GM23338 (cell line): ENCODE data around the gene SLC25A26.

Experiments
- CREB1 ChIP-seq: fragments of 250-450 bp; sonication (Bioruptor Pico); IDR thresholded peaks from 2 replicates; pipeline ENCODE4 v1.5.0; 2020; ENCODE audit warnings: low read depth, mild to moderate bottlenecking, moderate library complexity
- EZH2 ChIP-seq: fragments of 200-600 bp; sonication (generic); IDR thresholded peaks from one replicate; pipeline ENCODE4 v1.8.0; 2017; ENCODE audit warnings: antibody characterized with exemption, mild to moderate bottlenecking, low read depth; ENCODE audit not compliant: unreplicated experiment
- EZH2phosphoT487 ChIP-seq: fragments of 200-600 bp; sonication (generic); IDR thresholded peaks from one replicate; pipeline ENCODE4 v1.8.1; 2018; ENCODE audit warnings: antibody characterized with exemption; ENCODE audit not compliant: unreplicated experiment
- JUNB ChIP-seq: IDR thresholded peaks from one replicate; pipeline ENCODE4 v1.6.1; 2016; ENCODE audit warnings: antibody characterized with exemption; ENCODE audit not compliant: unreplicated experiment
- NANOG ChIP-seq: IDR thresholded peaks from 2 replicates; pipeline ENCODE4 v1.6.1; 2016; ENCODE audit warnings: antibody characterized with exemption, borderline replicate concordance
- POLR2AphosphoS5 ChIP-seq: IDR thresholded peaks from 2 replicates; pipeline ENCODE4 v1.6.1; 2016; ENCODE audit warnings: antibody characterized with exemption, low read depth
- REST ChIP-seq: IDR thresholded peaks from one replicate; pipeline ENCODE4 v1.6.1; 2018; ENCODE audit warnings: antibody characterized with exemption; ENCODE audit not compliant: unreplicated experiment
- ZNF331 ChIP-seq: fragments of 250-450 bp; sonication (Bioruptor Pico); IDR thresholded peaks from 2 replicates; pipeline ENCODE4 v1.5.0; 2020; ENCODE audit warnings: low read depth, mild to moderate bottlenecking, moderate library complexity
- TF ChIP-seq, protein P1 (sequence below), 2 experiments: fragments of 200-600 bp in 1 of 2; sonication (generic) in 1 of 2; conservative IDR thresholded peaks; 2 replicates each; pipeline versions ENCODE4 v1.5.1 to v1.6.1; 2016 to 2017; ENCODE audit warnings: antibody characterized with exemption in 2 of 2, low read depth in 2 of 2, mild to moderate bottlenecking in 2 of 2, moderate library complexity in 1 of 2
- TF ChIP-seq, protein P2 (sequence below): fragments of 250-450 bp; sonication (Bioruptor Pico); IDR thresholded peaks from 2 replicates; pipeline ENCODE4 v1.5.0; 2020; ENCODE audit warnings: mild to moderate bottlenecking, moderate library complexity

DNA sequence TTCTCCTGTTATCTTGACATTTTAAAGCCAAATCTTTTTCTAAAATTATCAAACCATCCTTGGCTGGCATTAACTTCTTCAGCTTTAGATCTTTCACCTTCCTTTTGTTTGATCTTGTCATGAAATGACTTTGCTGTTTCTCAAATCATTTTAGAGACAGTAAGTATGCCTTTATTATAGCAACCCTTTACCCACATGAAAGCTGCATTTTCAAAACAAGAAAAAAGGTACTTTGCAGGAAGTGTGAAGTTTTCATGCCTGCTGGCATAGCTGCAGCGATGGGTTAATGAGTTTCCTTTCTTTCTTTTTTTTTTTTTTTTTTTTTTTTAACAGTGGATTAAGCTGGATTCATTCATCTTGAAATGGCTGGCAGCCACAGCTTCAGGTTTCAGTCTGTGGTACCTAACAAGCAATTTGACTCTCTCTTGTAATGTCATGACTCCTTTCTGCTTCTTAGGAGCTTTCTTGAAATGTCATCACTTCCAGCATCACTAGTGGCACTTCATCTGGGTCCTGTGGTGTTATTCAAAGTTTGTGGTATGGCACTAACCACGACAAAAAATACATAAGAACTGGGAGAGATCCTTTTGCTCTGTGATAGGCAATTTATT, 18.8 kb downstream of the SLC25A26 start:
- TF ChIP-seq EZH2 (no peak), EZH2phosphoT487 (no peak), JUNB (no peak), POLR2AphosphoS5 (no peak), REST (no peak), CREB1 (CRISPR knock-in tag) (no peak), NANOG (no peak), ZNF331 (CRISPR knock-in tag) (no peak)
- TF ChIP-seq, protein P1, sequence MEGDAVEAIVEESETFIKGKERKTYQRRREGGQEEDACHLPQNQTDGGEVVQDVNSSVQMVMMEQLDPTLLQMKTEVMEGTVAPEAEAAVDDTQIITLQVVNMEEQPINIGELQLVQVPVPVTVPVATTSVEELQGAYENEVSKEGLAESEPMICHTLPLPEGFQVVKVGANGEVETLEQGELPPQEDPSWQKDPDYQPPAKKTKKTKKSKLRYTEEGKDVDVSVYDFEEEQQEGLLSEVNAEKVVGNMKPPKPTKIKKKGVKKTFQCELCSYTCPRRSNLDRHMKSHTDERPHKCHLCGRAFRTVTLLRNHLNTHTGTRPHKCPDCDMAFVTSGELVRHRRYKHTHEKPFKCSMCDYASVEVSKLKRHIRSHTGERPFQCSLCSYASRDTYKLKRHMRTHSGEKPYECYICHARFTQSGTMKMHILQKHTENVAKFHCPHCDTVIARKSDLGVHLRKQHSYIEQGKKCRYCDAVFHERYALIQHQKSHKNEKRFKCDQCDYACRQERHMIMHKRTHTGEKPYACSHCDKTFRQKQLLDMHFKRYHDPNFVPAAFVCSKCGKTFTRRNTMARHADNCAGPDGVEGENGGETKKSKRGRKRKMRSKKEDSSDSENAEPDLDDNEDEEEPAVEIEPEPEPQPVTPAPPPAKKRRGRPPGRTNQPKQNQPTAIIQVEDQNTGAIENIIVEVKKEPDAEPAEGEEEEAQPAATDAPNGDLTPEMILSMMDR (conservative IDR thresholded peaks at IDR 0.05; ENCODE audit: low read depth in 2 of 2) = no peak
- TF ChIP-seq, protein P2, sequence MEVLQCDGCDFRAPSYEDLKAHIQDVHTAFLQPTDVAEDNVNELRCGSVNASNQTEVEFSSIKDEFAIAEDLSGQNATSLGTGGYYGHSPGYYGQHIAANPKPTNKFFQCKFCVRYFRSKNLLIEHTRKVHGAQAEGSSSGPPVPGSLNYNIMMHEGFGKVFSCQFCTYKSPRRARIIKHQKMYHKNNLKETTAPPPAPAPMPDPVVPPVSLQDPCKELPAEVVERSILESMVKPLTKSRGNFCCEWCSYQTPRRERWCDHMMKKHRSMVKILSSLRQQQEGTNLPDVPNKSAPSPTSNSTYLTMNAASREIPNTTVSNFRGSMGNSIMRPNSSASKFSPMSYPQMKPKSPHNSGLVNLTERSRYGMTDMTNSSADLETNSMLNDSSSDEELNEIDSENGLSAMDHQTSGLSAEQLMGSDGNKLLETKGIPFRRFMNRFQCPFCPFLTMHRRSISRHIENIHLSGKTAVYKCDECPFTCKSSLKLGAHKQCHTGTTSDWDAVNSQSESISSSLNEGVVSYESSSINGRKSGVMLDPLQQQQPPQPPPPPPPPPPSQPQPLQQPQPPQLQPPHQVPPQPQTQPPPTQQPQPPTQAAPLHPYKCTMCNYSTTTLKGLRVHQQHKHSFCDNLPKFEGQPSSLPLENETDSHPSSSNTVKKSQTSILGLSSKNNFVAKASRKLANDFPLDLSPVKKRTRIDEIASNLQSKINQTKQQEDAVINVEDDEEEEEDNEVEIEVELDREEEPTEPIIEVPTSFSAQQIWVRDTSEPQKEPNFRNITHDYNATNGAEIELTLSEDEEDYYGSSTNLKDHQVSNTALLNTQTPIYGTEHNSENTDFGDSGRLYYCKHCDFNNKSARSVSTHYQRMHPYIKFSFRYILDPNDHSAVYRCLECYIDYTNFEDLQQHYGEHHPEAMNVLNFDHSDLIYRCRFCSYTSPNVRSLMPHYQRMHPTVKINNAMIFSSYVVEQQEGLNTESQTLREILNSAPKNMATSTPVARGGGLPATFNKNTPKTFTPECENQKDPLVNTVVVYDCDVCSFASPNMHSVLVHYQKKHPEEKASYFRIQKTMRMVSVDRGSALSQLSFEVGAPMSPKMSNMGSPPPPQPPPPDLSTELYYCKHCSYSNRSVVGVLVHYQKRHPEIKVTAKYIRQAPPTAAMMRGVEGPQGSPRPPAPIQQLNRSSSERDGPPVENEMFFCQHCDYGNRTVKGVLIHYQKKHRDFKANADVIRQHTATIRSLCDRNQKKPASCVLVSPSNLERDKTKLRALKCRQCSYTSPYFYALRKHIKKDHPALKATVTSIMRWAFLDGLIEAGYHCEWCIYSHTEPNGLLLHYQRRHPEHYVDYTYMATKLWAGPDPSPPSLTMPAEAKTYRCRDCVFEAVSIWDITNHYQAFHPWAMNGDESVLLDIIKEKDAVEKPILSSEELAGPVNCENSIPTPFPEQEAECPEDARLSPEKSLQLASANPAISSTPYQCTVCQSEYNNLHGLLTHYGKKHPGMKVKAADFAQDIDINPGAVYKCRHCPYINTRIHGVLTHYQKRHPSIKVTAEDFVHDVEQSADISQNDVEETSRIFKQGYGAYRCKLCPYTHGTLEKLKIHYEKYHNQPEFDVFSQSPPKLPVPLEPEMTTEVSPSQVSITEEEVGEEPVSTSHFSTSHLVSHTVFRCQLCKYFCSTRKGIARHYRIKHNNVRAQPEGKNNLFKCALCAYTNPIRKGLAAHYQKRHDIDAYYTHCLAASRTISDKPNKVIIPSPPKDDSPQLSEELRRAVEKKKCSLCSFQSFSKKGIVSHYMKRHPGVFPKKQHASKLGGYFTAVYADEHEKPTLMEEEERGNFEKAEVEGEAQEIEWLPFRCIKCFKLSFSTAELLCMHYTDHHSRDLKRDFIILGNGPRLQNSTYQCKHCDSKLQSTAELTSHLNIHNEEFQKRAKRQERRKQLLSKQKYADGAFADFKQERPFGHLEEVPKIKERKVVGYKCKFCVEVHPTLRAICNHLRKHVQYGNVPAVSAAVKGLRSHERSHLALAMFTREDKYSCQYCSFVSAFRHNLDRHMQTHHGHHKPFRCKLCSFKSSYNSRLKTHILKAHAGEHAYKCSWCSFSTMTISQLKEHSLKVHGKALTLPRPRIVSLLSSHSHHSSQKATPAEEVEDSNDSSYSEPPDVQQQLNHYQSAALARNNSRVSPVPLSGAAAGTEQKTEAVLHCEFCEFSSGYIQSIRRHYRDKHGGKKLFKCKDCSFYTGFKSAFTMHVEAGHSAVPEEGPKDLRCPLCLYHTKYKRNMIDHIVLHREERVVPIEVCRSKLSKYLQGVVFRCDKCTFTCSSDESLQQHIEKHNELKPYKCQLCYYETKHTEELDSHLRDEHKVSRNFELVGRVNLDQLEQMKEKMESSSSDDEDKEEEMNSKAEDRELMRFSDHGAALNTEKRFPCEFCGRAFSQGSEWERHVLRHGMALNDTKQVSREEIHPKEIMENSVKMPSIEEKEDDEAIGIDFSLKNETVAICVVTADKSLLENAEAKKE (CRISPR knock-in tag) = no peak
